GM12878 (cell line): Measurements from ENCODE around the gene ATP6V0E2. TPM values are rescaled to one million over a fixed set of nuclear protein-coding genes. Genes with fewer than 3 reads are reported as not detected.

Experiments used
- ATAC-seq: fragments of 200-7000 bp; cut with Tn5 transposase; 3 replicates; pipeline ENCODE4 v1.9.1; 2020; ENCODE audit warnings: mild to moderate bottlenecking, moderate library complexity
- BruUV-seq: library from RNA; stranded (reverse); fragments of 400-500 nt; replicated peaks from 2 replicates; lab custom pipeline; 2021; lab: Mats Ljungman, UMichigan
- CTCF ChIA-PET: fragments of 300-600 bp; sonication (Branson Sonifier 250); formaldehyde crosslinking; extraction: SDS; loops from one replicate; lab custom pipeline; 2021; ENCODE audit warnings: inconsistent platforms; lab: Yijun Ruan, JAX
- POLR2A ChIA-PET: fragments of 350-600 bp; formaldehyde crosslinking; extraction: SDS; loops from one replicate; lab custom pipeline; 2021; ENCODE audit warnings: inconsistent platforms; lab: Charles Lee
- RAD21 ChIA-PET: fragments of 300-600 bp; sonication (Branson Sonifier 250); formaldehyde crosslinking; loops from one replicate; lab custom pipeline; 2023; ENCODE audit warnings: antibody characterized with exemption; ENCODE audit not compliant: unreplicated experiment; lab: Charles Lee
- SMC1A ChIA-PET: fragments of 300-600 bp; sonication (Branson Sonifier 250); formaldehyde crosslinking; loops from one replicate; lab custom pipeline; 2023; ENCODE audit not compliant: unreplicated experiment, uncharacterized antibody; lab: Charles Lee
- DNase-seq: peaks from one replicate; pipeline ENCODE4 v3.0.0-alpha.2; 2011; ENCODE audit warnings: low read depth, low spot score
- FAIRE-seq: peaks from 3 replicates; lab custom pipeline; 2011; peaks lifted over from hg19 to GRCh38; lab: Jason Lieb, UNC
- H2AFZ ChIP-seq: 2 replicates; pipeline ENCODE4 v1.6.0; 2011; ENCODE audit warnings: low read depth, low read length, control low read depth; ENCODE audit not compliant: control insufficient read depth
- H3K27ac ChIP-seq: 2 replicates; pipeline ENCODE4 v1.5.1; 2011; ENCODE audit warnings: control low read depth; ENCODE audit not compliant: control insufficient read depth, insufficient read depth
- H3K27me3 ChIP-seq, 2 experiments: replicated peaks in 1 of 2; 2 replicates each; pipeline versions ENCODE4 v1.6.0 to v1.6.1; 2011; ENCODE audit warnings: low read length in 1 of 2; ENCODE audit not compliant: control insufficient read depth in 2 of 2, insufficient read depth in 2 of 2
- H3K36me3 ChIP-seq, 2 experiments: 2 replicates each; pipeline ENCODE4 v1.5.1; 2011; ENCODE audit warnings: low read length in 1 of 2; ENCODE audit not compliant: control insufficient read depth in 2 of 2, insufficient read depth in 2 of 2
- H3K4me1 ChIP-seq: 2 replicates; pipeline ENCODE4 v1.6.1; 2011; ENCODE audit warnings: mild to moderate bottlenecking, low read length, moderate library complexity, mixed read lengths; ENCODE audit not compliant: control insufficient read depth, insufficient read depth
- H3K4me2 ChIP-seq: 2 replicates; pipeline ENCODE4 v1.6.0; 2011; ENCODE audit warnings: control low read depth; ENCODE audit not compliant: control insufficient read depth, insufficient read depth
- H3K4me3 ChIP-seq: fragments of 200-600 bp; sonication (generic); 2 replicates; pipeline ENCODE4 v1.5.1; 2016
- H3K79me2 ChIP-seq: 2 replicates; pipeline ENCODE4 v1.6.0; 2011; ENCODE audit warnings: low read length; ENCODE audit not compliant: control insufficient read depth, insufficient read depth
- H3K9ac ChIP-seq: 2 replicates; pipeline ENCODE4 v1.8.0; 2011; ENCODE audit warnings: low read length, control low read depth, mixed read lengths; ENCODE audit not compliant: control insufficient read depth, insufficient read depth
- H3K9me3 ChIP-seq: replicated peaks from 3 replicates; pipeline ENCODE4 v1.5.1; 2011; ENCODE audit warnings: mild to moderate bottlenecking, low read length; ENCODE audit not compliant: control insufficient read depth, insufficient read depth
- H4K20me1 ChIP-seq: 2 replicates; pipeline ENCODE4 v1.6.0; 2011; ENCODE audit not compliant: control insufficient read depth, insufficient read depth
- CEBPB ChIP-seq, 2 experiments: fragments of 150-350 bp in 1 of 2; IDR thresholded peaks; 2 replicates each; pipeline ENCODE4 v1.6.1; 2012 to 2014; ENCODE audit warnings: low read depth in 2 of 2, low read length in 2 of 2, borderline replicate concordance in 1 of 2, inconsistent platforms in 1 of 2
- ESRRA ChIP-seq: IDR thresholded peaks from 2 replicates; pipeline ENCODE4 v1.6.1; 2012; ENCODE audit warnings: mild to moderate bottlenecking, low read length, improper control_type of control experiment
- ETV6 ChIP-seq, 2 experiments: fragments of 450-650 bp in 1 of 2; IDR thresholded peaks in 1 of 2; conservative IDR thresholded peaks in 1 of 2; 2 replicates each; pipeline ENCODE4 v1.6.1; 2014; ENCODE audit warnings: antibody characterized with exemption in 1 of 2, borderline replicate concordance in 1 of 2, low read depth in 1 of 2, mild to moderate bottlenecking in 1 of 2, moderate library complexity in 1 of 2
- EZH2 ChIP-seq: IDR thresholded peaks from 2 replicates; pipeline ENCODE4 v1.6.1; 2012; ENCODE audit warnings: low read depth, mild to moderate bottlenecking, control low read depth, inconsistent platforms, low read length, borderline replicate concordance; ENCODE audit not compliant: control insufficient read depth
- FOS ChIP-seq: IDR thresholded peaks from 3 replicates; pipeline ENCODE4 v1.6.1; 2011; ENCODE audit warnings: borderline replicate concordance; ENCODE audit not compliant: insufficient read length; ENCODE audit errors: extremely low read depth
- GATAD2B ChIP-seq: fragments of 450-650 bp; conservative IDR thresholded peaks from 2 replicates; pipeline ENCODE4 v1.6.1; 2017; ENCODE audit warnings: low read depth, mild to moderate bottlenecking, moderate library complexity
- LARP7 ChIP-seq: fragments of 450-650 bp; IDR thresholded peaks from 2 replicates; pipeline ENCODE4 v1.6.1; 2017; ENCODE audit warnings: mild to moderate bottlenecking
- MXI1 ChIP-seq: fragments of 150-350 bp; IDR thresholded peaks from 2 replicates; pipeline ENCODE4 v1.6.1; 2011; ENCODE audit warnings: low read depth, mild to moderate bottlenecking, inconsistent platforms, low read length, improper control_type of control experiment
- NFIC ChIP-seq: IDR thresholded peaks from 2 replicates; pipeline ENCODE4 v1.6.1; 2012; ENCODE audit warnings: low read depth, mild to moderate bottlenecking, inconsistent platforms, low read length, moderate library complexity
- SREBF1 ChIP-seq: IDR thresholded peaks from 2 replicates; pipeline ENCODE4 v1.6.1; 2012; ENCODE audit warnings: mild to moderate bottlenecking, low read length
- SREBF2 ChIP-seq: IDR thresholded peaks from 2 replicates; pipeline ENCODE4 v1.6.1; 2012; ENCODE audit warnings: mild to moderate bottlenecking, low read length
- TAF1 ChIP-seq: IDR thresholded peaks from 2 replicates; pipeline ENCODE4 v1.6.1; 2011; ENCODE audit warnings: mild to moderate bottlenecking, low read depth, low read length, borderline replicate concordance
- TBL1XR1 ChIP-seq: IDR thresholded peaks from 2 replicates; pipeline ENCODE4 v1.6.1; 2012; ENCODE audit warnings: low read depth, low read length, improper control_type of control experiment
- ZSCAN29 ChIP-seq: fragments of 450-650 bp; IDR thresholded peaks from 2 replicates; pipeline ENCODE4 v1.6.1; 2017; ENCODE audit warnings: mild to moderate bottlenecking, moderate library complexity
- WGBS: methylation state at CpG from one replicate; pipeline ENCODE4 v1.1.6; 2016; ENCODE audit warnings: low lambda C conversion rate; ENCODE audit not compliant: insufficient replicate concordance, insufficient coverage; ENCODE audit errors: missing lambda C conversion rate; 5-methylcytosine and 5-hydroxymethylcytosine counted together
- in situ Hi-C: fragments of 300-500 bp; cut with MboI; formaldehyde crosslinking; loops from 9 replicates; pipeline ENCODE4 v1.14.3; 2018; ENCODE audit warnings: mixed read lengths
- intact Hi-C: fragments of 100-400 bp; cut with micrococcal nuclease; formaldehyde crosslinking; loops from one replicate; pipeline ENCODE4 v1.14.2; 2022; ENCODE audit not compliant: unreplicated experiment
- polyA plus RNA-seq, 11 experiments: library from polyadenylated mRNA; depleted of rRNA in 4 of 11; unstranded in 6 of 11; stranded (reverse) in 5 of 11; fragments of >200 nt; fragmentation: Nextera tagmentation in 4 of 11; fragmentation: Illumina TruSeq in 1 of 11; extraction: Ambion mirVana in 4 of 11; extraction: Trizol in 1 of 11; gene quantifications; 1 replicate in 1 of 11; 2 replicates in 10 of 11; pipeline versions ENCODE4 v1.2.1 to v1.2.3, GENCODE V29; 2011 to 2016; ENCODE audit warnings: inconsistent platforms in 2 of 11, missing spikeins in 2 of 11, low read depth in 1 of 11
- total RNA-seq, 4 experiments: library from RNA; depleted of rRNA in 3 of 4; stranded (reverse); fragments of >200 nt in 3 of 4; fragmentation: Illumina TruSeq in 1 of 4; extraction: Trizol in 1 of 4; gene quantifications; 2 replicates each; pipeline versions ENCODE4 v1.2.1 to v1.2.3, GENCODE V29; 2013 to 2021

Gene ATP6V0E2
- total and polyA plus RNA-seq, 10 of the 15 experiments (the other 5 are each of a cell fraction or from before 2014, with no cell fraction given): 1.5 to 54.7 (median 27.6) TPM

GRCh38 chr7:149844445-149844844, 29.3 kb upstream of the ATP6V0E2 start:
- no peaks in the 10 kb centered on the region for H3K36me3 ChIP-seq
- DNase-seq: no peak
- POLR2A ChIA-PET: no interaction called here
- no peaks in the 10 kb centered on the region for H4K20me1 ChIP-seq
- no peak overlapping the region for H3K4me3 ChIP-seq
- RAD21 ChIA-PET: no interaction called here
- no peak overlapping the region for H3K27ac ChIP-seq
- H3K9me3 ChIP-seq: no peaks in the 10 kb centered on the region
- in situ Hi-C loops: no loop called here
- no peak overlapping the region for H3K4me2 ChIP-seq
- no peak overlapping the region for H2AFZ ChIP-seq
- TF ChIP-seq ZSCAN29: no peak
- TF ChIP-seq, all 136 proteins: peak for 0
- FAIRE-seq (no peak), ATAC-seq (no peak)
- CTCF ChIA-PET: no interaction called here
- H3K79me2 ChIP-seq: no peaks in the 10 kb centered on the region
- intact Hi-C loops: no loop called here
- SMC1A ChIA-PET: no interaction called here
- BruUV-seq: no TSS peak
- 58% methylated on average over 6 of the region's 6 CpGs for WGBS
- H3K4me1 ChIP-seq: peaks cover 11% of the 10 kb centered on the region
- no peaks in the 10 kb centered on the region for H3K27me3 ChIP-seq
- H3K9ac ChIP-seq: no peak overlapping the region

- ChIA-PET RAD21 (no interaction called here), CTCF (no interaction called here), SMC1A (no interaction called here), POLR2A (no interaction called here)
- no peaks in the 10 kb centered on the region for H3K9me3 ChIP-seq
- no peak for ATAC-seq
- no peak for DNase-seq
- WGBS: 87% methylated on average over 5 of the region's 5 CpGs
- H3K79me2 ChIP-seq: no peaks in the 10 kb centered on the region
- BruUV-seq: no TSS peak
- H3K36me3 ChIP-seq: no peaks in the 10 kb centered on the region
- H3K4me1 ChIP-seq: peaks cover 11% of the 10 kb centered on the region
- no peak for FAIRE-seq
- no peak for TF ChIP-seq CEBPB (IDR thresholded peaks at IDR 0.05; ENCODE audit: borderline replicate concordance in 1 of 2, low read depth in 2 of 2, low read length in 2 of 2)
- TF ChIP-seq FOS: no peak
- TF ChIP-seq TBL1XR1: no peak
- no peak for TF ChIP-seq MXI1
- TF ChIP-seq ESRRA: no peak
- no peak for TF ChIP-seq SREBF1
- no peak for TF ChIP-seq SREBF2
- TF ChIP-seq LARP7: no peak
- TF ChIP-seq NFIC: no peak
- no peak for TF ChIP-seq ETV6 (conservative IDR thresholded peaks at IDR 0.05 in 1 of 2, IDR thresholded peaks at IDR 0.05 in 1 of 2; ENCODE audit: borderline replicate concordance in 1 of 2, low read depth in 1 of 2)
- no peak for TF ChIP-seq ZSCAN29
- no peak for TF ChIP-seq GATAD2B
- no peak for TF ChIP-seq EZH2
- TF ChIP-seq TAF1: no peak
- no peak overlapping the region for H2AFZ ChIP-seq
- no peaks in the 10 kb centered on the region for H4K20me1 ChIP-seq
- no peak overlapping the region for H3K9ac ChIP-seq
- no peak overlapping the region for H3K4me3 ChIP-seq
- in situ Hi-C loops (no loop called here), intact Hi-C loops (no loop called here)
- no peak overlapping the region for H3K27ac ChIP-seq
- H3K27me3 ChIP-seq: no peaks in the 10 kb centered on the region
- H3K4me2 ChIP-seq: no peak overlapping the region
These were observed 28.4 kb upstream of the ATP6V0E2 start for GRCh38 chr7:149845257-149845980.
